Right lobe of liver (tissue), 4 donors: ENCODE results near the gene GCK.

ENCODE experiments used
- POLR2A ChIP-seq: fragments of 450-650 bp; IDR thresholded peaks from one replicate; pipeline ENCODE4 v1.6.1; 2017; ENCODE audit warnings: antibody characterized with exemption, mild to moderate bottlenecking
- TF ChIP-seq, protein P1 (sequence below), 4 donors: fragments of 200-600 bp in 3 of 4; fragments of 450-650 bp in 1 of 4; IDR thresholded peaks; one replicate each; pipeline versions ENCODE4 v1.5.1 to v1.8.0; 2016 to 2022; ENCODE audit warnings: antibody characterized with exemption in 4 of 4, mild to moderate bottlenecking in 2 of 4
- donor health status: DM: no; HTN: no; CAD: no.
- donor health status: DM: no; HTN: no; CAD: no.
- donor health status: DM: no; HTN: yes; CAD: no.

GRCh38 chr7:44206008-44206407 lies 16.8 kb upstream of the GCK start:
- TF ChIP-seq, protein P1, sequence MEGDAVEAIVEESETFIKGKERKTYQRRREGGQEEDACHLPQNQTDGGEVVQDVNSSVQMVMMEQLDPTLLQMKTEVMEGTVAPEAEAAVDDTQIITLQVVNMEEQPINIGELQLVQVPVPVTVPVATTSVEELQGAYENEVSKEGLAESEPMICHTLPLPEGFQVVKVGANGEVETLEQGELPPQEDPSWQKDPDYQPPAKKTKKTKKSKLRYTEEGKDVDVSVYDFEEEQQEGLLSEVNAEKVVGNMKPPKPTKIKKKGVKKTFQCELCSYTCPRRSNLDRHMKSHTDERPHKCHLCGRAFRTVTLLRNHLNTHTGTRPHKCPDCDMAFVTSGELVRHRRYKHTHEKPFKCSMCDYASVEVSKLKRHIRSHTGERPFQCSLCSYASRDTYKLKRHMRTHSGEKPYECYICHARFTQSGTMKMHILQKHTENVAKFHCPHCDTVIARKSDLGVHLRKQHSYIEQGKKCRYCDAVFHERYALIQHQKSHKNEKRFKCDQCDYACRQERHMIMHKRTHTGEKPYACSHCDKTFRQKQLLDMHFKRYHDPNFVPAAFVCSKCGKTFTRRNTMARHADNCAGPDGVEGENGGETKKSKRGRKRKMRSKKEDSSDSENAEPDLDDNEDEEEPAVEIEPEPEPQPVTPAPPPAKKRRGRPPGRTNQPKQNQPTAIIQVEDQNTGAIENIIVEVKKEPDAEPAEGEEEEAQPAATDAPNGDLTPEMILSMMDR (IDR thresholded peaks at IDR 0.05), result no peak
- no peak for TF ChIP-seq POLR2A
